Epithelial cell of proximal tubule (primary cell): ENCODE results near the gene DNAH1. TPM values are rescaled to one million over a fixed set of nuclear protein-coding genes. Genes with fewer than 3 reads are reported as not detected.

Source experiments
- DNase-seq: peaks from one replicate; pipeline ENCODE4 v3.0.0-alpha.2; 2011; ENCODE audit warnings: low read depth
- H3K4me3 ChIP-seq: 2 replicates; pipeline ENCODE4 v1.5.1; 2011; ENCODE audit warnings: low read depth, mild to moderate bottlenecking, low read length
- total RNA-seq: library from RNA; depleted of rRNA; stranded (reverse); fragments of >200 nt; gene quantifications from 2 replicates; pipeline ENCODE4 v1.2.3, GENCODE V29; 2015
- TF ChIP-seq, protein P1 (sequence below): conservative IDR thresholded peaks from 2 replicates; pipeline ENCODE4 v1.5.1; 2012; ENCODE audit warnings: low read depth, mild to moderate bottlenecking, low read length

Gene DNAH1
- total RNA-seq, 1 donor from 2014 or later = 0.29 TPM

DNA sequence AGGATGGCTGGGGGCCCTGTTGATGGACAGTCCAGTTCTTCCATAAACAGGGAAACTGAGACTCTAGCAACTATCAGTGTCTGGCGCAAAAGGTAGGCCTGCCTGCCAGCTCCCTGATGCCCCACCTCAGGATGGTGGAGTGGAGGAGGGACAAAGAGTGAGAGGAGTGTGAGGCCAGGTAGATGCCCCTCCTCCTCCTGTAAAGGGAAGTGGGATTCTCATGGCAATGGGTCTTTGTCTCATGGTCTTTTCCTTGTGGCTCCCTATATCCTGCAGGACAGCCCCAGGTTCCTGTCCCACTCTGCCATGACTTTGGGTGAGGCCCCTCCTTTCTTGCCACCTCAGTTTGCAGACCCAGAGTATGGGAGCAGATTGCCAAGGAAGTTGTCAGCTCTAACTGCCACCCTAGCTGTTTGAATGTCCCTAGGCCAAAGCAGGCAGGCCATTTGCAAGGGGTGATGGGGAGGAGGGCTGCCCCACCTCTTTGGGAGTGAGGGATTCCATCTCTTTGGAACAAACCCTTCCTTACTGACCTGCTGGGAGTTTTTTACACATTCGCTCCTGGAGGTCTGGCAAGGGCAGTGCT, 2.8 kb upstream of the DNAH1 start:
- no peak for DNase-seq

DNA sequence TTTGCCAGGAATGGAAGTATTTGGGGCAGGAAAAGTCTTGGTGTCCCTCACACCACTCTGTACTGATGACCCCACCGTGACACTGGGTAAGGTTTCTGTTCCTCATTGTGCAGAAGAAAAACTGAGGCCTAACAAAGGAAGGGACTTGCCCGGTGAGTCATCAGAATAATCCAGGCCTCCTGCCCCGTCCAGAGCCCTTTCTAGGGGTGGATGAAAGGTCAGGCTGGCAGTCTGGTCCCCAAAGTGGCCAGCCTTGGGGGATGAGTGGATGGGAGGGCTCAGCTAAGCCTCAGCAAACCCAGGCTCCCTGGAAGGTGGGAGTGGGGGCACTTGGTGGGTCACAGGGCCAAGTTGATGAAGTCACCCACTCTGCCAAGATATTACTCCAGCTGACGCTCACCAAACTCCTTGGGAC, 2.3 kb upstream of the DNAH1 start:
- no peak overlapping the region for H3K4me3 ChIP-seq
- TF ChIP-seq, protein P1, sequence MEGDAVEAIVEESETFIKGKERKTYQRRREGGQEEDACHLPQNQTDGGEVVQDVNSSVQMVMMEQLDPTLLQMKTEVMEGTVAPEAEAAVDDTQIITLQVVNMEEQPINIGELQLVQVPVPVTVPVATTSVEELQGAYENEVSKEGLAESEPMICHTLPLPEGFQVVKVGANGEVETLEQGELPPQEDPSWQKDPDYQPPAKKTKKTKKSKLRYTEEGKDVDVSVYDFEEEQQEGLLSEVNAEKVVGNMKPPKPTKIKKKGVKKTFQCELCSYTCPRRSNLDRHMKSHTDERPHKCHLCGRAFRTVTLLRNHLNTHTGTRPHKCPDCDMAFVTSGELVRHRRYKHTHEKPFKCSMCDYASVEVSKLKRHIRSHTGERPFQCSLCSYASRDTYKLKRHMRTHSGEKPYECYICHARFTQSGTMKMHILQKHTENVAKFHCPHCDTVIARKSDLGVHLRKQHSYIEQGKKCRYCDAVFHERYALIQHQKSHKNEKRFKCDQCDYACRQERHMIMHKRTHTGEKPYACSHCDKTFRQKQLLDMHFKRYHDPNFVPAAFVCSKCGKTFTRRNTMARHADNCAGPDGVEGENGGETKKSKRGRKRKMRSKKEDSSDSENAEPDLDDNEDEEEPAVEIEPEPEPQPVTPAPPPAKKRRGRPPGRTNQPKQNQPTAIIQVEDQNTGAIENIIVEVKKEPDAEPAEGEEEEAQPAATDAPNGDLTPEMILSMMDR = no peak
- no peak for DNase-seq

More for the DNA sequence above, 2.8 kb upstream of the DNAH1 start:
- H3K4me3 ChIP-seq = no peak overlapping the region
- TF ChIP-seq, protein P1 = no peak

DNA sequence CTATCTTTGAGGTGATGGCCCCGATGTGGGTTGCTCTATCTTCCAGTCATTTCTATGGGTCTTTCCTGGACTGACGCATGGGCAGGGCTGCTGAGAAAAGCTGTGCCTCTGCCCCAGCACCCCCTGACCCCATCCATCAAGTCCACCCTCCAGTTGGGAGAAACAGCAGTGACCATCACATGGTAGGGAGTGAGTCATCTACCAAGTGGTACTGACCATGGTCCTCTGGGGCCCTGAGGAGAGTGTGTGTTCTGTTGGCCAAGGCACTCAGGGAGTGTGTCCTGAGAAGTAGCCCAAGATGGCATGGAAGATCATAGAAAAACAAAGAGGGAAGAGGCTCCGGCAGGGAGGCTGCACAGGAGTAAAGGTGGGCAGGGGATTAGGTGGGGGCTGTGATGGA, 1.6 kb upstream of the DNAH1 start:
- no peak for DNase-seq
- TF ChIP-seq, protein P1 = no peak
- no peak overlapping the region for H3K4me3 ChIP-seq

DNA sequence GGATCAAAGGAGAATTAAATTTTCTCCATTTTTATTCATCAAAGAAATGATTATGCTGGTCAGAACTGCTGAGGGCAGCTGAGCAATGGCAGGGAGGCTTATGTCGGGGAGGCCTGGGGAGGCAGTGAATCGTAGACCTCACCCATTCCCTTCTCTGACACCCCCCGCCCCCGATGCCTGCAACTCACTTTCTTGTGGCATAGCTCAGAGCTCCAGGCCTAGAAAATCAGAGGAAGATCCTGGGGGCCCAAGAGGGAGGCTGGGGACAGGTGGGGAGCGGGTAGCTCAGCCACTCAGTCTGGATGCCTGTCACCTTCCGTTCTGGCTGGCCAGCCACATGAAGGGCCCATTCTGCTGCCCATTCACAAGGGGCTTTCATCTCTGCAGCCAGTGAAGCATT, 1.1 kb upstream of the DNAH1 start:
- DNase-seq = no peak
- no peak overlapping the region for H3K4me3 ChIP-seq
- TF ChIP-seq, protein P1 = no peak

DNA sequence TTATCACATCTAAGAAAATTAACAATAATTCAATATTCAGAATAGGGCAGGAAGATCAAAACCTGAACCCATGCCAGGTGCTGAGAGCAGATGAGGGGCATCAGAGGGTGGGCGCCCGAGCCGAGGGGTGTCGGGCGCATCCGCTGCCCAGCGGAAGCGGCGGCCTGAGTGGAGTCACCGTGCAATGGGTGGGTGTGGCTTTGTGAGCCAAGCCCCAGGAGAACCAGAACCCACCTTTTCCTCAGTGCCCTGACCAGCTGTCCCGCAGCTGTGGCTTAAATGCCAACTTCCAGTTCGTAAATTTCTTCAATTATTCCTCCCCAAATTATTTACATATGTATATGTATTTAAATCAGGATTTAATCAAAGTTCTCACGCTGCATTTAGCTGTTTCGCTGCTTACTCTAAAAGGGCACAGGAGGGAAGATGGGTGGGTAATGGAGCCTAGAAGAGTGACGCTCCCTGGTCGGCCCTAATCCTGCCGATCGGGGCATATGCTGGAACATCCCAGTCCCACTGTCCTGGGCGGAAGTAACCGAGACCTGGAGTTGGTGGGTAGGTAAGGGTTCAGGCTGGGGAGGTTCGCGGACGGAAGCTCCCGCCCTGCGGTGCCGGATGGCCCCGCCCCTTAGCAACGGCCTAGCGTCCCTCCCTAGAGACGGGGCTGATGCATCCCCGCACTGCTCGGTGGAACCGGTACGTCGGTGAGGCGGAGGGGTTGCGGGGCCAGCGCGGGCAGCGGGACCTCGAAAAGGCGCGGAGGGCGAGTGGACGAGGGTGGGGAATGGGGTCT, 1.3 kb downstream of the DNAH1 start:
- no peak for DNase-seq
- TF ChIP-seq, protein P1 = no peak

DNA sequence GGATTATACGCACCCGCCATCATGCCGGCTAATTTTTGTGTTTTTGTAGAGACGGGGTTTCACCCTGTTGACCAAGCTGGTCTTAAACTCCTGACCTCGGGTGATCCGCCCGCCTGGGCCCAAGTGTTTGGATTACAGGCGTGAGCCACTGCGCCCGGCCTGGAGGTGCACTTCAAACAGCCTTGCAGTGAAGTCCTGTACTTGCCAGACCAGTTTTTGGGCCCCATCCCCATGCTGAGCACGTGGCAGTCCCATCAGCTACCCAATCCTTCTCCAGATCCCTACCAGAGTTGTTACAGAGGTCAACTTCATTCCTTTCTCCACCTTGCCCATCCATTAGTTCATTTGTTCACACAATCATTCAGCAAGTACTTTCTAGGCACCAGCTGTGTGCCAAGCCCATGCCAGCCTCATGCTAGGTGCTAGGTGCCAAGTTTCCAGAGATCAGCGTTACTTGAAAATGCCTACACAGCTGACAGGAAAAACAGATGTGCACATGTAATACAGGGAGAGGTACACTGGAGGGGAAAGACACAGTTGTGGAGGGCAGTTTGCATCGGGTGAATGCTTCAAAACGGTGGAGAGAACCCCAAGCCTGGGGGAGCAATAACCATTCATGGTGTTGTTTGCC, 2.2 kb downstream of the DNAH1 start:
- no peak overlapping the region for H3K4me3 ChIP-seq
- TF ChIP-seq, protein P1 = no peak
- DNase-seq = no peak

More for the DNA sequence above, 1.3 kb downstream of the DNAH1 start:
- H3K4me3 ChIP-seq = no peak overlapping the region
